Raji (cell line): Measurements from ENCODE around the gene APBB2.

ENCODE experiments used
- POLR2A ChIP-seq: IDR thresholded peaks from 2 replicates; pipeline ENCODE4 v1.6.1; 2011; ENCODE audit warnings: low read depth, low read length, control low read depth; ENCODE audit not compliant: insufficient read depth

Gene APBB2

GRCh38 chr4:41124916-41125548, 89.3 kb downstream of the APBB2 start:
- no peak for TF ChIP-seq POLR2A

GRCh38 chr4:41122775-41123174, 91.6 kb downstream of the APBB2 start:
- no peak for TF ChIP-seq POLR2A

GRCh38 chr4:41122309-41122708, 92.0 kb downstream of the APBB2 start:
- TF ChIP-seq POLR2A, result no peak

GRCh38 chr4:41121906-41122305, 92.4 kb downstream of the APBB2 start:
- TF ChIP-seq POLR2A, result no peak

GRCh38 chr4:41120297-41121217, 93.8 kb downstream of the APBB2 start:
- TF ChIP-seq POLR2A, result no peak

GRCh38 chr4:41119867-41120295, 94.5 kb downstream of the APBB2 start:
- no peak for TF ChIP-seq POLR2A

GRCh38 chr4:41111791-41112190, 102.6 kb downstream of the APBB2 start:
- no peak for TF ChIP-seq POLR2A

- TF ChIP-seq POLR2A, result no peak
These were observed 104.3 kb downstream of the APBB2 start for GRCh38 chr4:41110050-41110449.

- TF ChIP-seq POLR2A, result no peak
These were observed 105.9 kb downstream of the APBB2 start for GRCh38 chr4:41108481-41108880.

- no peak for TF ChIP-seq POLR2A
These were observed 107.5 kb downstream of the APBB2 start for GRCh38 chr4:41106694-41107419.

GRCh38 chr4:41106081-41106480, 108.3 kb downstream of the APBB2 start:
- no peak for TF ChIP-seq POLR2A

- no peak for TF ChIP-seq POLR2A
These were observed 110.2 kb downstream of the APBB2 start for GRCh38 chr4:41104155-41104554.

- no peak for TF ChIP-seq POLR2A
These were observed 110.7 kb downstream of the APBB2 start for GRCh38 chr4:41103657-41104056.

GRCh38 chr4:41102414-41103092, 111.8 kb downstream of the APBB2 start:
- no peak for TF ChIP-seq POLR2A
